HepG2 (cell line): ENCODE measurements around the gene SPTSSA. TPM values are rescaled to one million over a fixed set of nuclear protein-coding genes. Genes with fewer than 3 reads are reported as not detected.

ENCODE experiments used
- CEBPG ChIP-seq: IDR thresholded peaks from 2 replicates; pipeline ENCODE4 v1.6.1; 2016
- HMGA1 ChIP-seq: sonication (generic); formaldehyde crosslinking; conservative IDR thresholded peaks from 2 replicates; pipeline ENCODE4 v1.4.0; 2020; ENCODE audit warnings: missing genetic modification reagents
- NCOA2 ChIP-seq: sonication (generic); formaldehyde crosslinking; IDR thresholded peaks from 2 replicates; pipeline ENCODE4 v1.8.0; 2022; ENCODE audit warnings: inconsistent platforms
- NR2F6 ChIP-seq, 2 experiments: IDR thresholded peaks; 2 replicates each; pipeline ENCODE4 v1.6.1; 2016; ENCODE audit warnings: antibody characterized with exemption in 1 of 2, mild to moderate bottlenecking in 1 of 2
- SNAPC2 ChIP-seq: sonication (generic); formaldehyde crosslinking; IDR thresholded peaks from 2 replicates; pipeline ENCODE4 v1.8.1; 2022; ENCODE audit warnings: mild to moderate bottlenecking, missing genetic modification reagents
- ZNF124 ChIP-seq: sonication (generic); formaldehyde crosslinking; IDR thresholded peaks from 2 replicates; pipeline ENCODE4 v1.4.0; 2020; ENCODE audit warnings: missing genetic modification reagents
- ZNF652 ChIP-seq: IDR thresholded peaks from 2 replicates; pipeline ENCODE4 v1.6.1; 2016; ENCODE audit warnings: low read depth, borderline replicate concordance
- polyA plus RNA-seq, 8 experiments: library from polyadenylated mRNA; depleted of rRNA in 3 of 8; stranded (reverse) in 7 of 8; unstranded in 1 of 8; fragments of >200 nt; fragmentation: Illumina TruSeq in 4 of 8; extraction: Trizol in 4 of 8; gene quantifications; 2 replicates each; pipeline versions ENCODE4 v1.2.1 to v1.2.3, GENCODE V29; 2011 to 2016; ENCODE audit warnings: low read depth in 4 of 8, missing spikeins in 1 of 8, mixed read lengths in 1 of 8; ENCODE audit not compliant: insufficient read depth in 1 of 8
- total RNA-seq, 5 experiments: library from RNA; depleted of rRNA; stranded (reverse); fragments of >200 nt; fragmentation: Illumina TruSeq; extraction: Trizol; gene quantifications; 2 replicates each; pipeline ENCODE4 v1.2.3, GENCODE V29; 2016; ENCODE audit warnings: low read depth in 1 of 5
- TF ChIP-seq, protein P1 (sequence below), 2 experiments: fragments of 450-650 bp in 1 of 2; sonication (generic) in 1 of 2; formaldehyde crosslinking; IDR thresholded peaks; 2 replicates each; pipeline versions ENCODE4 v1.5.0 to v1.8.0; 2020 to 2022; ENCODE audit warnings: mild to moderate bottlenecking in 1 of 2, missing genetic modification reagents in 1 of 2
- TF ChIP-seq, protein P2 (sequence below), 2 experiments: sonication (generic) in 1 of 2; formaldehyde crosslinking in 1 of 2; IDR thresholded peaks; 2 replicates each; pipeline versions ENCODE4 v1.4.0 to v1.6.1; 2018 to 2020; ENCODE audit warnings: missing genetic modification reagents in 2 of 2, borderline replicate concordance in 1 of 2, low read depth in 1 of 2, mild to moderate bottlenecking in 1 of 2, missing biosample characterization in 1 of 2
- TF ChIP-seq, protein P3 (sequence below): sonication (generic); formaldehyde crosslinking; IDR thresholded peaks from 2 replicates; pipeline ENCODE4 v1.8.0; 2022; ENCODE audit warnings: mild to moderate bottlenecking, missing genetic modification reagents; ENCODE audit not compliant: insufficient replicate concordance
- TF ChIP-seq, protein P4 (sequence below): IDR thresholded peaks from 2 replicates; pipeline ENCODE4 v1.6.1; 2012; ENCODE audit warnings: low read depth, low read length, improper control_type of control experiment
- TF ChIP-seq, protein P5 (sequence below): IDR thresholded peaks from 2 replicates; pipeline ENCODE4 v1.6.1; 2018; ENCODE audit warnings: missing genetic modification reagents
- TF ChIP-seq, protein P6 (sequence below): sonication (generic); formaldehyde crosslinking; IDR thresholded peaks from 2 replicates; pipeline ENCODE4 v1.4.0; 2020; ENCODE audit warnings: missing genetic modification reagents

Gene SPTSSA
- total and polyA plus RNA-seq, 2 of the 13 experiments (the other 11 are each of a cell fraction or from before 2014, with no cell fraction given) = 19.1 to 86.1 TPM

DNA sequence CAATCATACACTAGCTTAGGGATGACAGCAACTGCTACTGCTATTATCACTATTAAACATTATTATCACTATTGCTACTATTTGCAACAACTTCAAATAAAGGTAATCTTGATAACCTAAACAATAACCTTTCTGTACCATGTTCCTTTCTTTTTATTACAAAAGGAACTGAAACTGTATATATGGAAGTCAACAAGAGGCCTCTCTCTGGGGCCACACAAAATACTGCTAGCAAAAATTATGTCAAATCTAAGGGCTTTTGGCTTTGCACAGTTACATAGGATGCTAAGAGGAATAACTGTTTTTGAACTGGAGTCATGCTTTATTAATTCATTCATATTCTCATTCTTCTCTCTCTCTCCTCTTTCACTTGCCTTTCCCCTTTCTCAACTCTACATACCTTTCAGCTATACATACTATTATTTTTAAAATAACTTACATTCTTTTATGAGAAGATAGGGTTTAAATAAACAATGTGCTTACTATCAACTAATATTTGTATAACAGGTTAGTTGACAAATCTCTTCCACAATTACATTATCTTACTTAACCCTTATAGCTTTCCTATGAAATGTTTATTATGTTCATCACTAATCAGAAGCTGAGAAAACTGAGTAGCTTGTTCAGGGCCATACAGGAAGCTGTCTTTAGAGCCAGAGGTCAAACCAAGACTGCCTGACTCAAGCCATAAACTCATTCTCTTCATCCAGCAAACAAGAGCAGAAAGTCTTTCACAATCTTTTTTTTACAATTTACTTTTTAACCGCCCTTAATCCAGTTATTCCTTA lies 25.7 kb downstream of the SPTSSA start (continued):
- TF ChIP-seq, protein P1, sequence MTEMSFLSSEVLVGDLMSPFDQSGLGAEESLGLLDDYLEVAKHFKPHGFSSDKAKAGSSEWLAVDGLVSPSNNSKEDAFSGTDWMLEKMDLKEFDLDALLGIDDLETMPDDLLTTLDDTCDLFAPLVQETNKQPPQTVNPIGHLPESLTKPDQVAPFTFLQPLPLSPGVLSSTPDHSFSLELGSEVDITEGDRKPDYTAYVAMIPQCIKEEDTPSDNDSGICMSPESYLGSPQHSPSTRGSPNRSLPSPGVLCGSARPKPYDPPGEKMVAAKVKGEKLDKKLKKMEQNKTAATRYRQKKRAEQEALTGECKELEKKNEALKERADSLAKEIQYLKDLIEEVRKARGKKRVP (CRISPR knock-in tag; IDR thresholded peaks at IDR 0.05) = 0 out of 4 replicates have a peak, but pooled peaks of 1 of the 2 experiments have one; percentile 30
- TF ChIP-seq NCOA2 (0 out of 2 replicates have a peak, but pooled peaks have one; percentile 4), NR2F6 (IDR thresholded peaks at IDR 0.05) (peak; percentile 25), NR2F6 (CRISPR knock-in tag; IDR thresholded peaks at IDR 0.05) (0 out of 2 replicates have a peak, but pooled peaks have one; percentile 24), ZNF652 (CRISPR knock-in tag) (peak; percentile 51; the same call in 1 of the 2 replicates), HMGA1 (no peak), CEBPG (CRISPR knock-in tag) (0 out of 2 replicates have a peak, but pooled peaks have one; percentile 2), ZNF124 (CRISPR knock-in tag) (no peak), SNAPC2 (CRISPR knock-in tag) (0 out of 2 replicates have a peak, but pooled peaks have one; percentile 44)
- TF ChIP-seq, protein P2, sequence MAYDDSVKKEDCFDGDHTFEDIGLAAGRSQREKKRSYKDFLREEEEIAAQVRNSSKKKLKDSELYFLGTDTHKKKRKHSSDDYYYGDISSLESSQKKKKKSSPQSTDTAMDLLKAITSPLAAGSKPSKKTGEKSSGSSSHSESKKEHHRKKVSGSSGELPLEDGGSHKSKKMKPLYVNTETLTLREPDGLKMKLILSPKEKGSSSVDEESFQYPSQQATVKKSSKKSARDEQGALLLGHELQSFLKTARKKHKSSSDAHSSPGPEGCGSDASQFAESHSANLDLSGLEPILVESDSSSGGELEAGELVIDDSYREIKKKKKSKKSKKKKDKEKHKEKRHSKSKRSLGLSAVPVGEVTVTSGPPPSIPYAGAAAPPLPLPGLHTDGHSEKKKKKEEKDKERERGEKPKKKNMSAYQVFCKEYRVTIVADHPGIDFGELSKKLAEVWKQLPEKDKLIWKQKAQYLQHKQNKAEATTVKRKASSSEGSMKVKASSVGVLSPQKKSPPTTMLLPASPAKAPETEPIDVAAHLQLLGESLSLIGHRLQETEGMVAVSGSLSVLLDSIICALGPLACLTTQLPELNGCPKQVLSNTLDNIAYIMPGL (CRISPR knock-in tag; IDR thresholded peaks at IDR 0.05; ENCODE audit: borderline replicate concordance in 1 of 2, low read depth in 1 of 2) = 0 out of 4 replicates have a peak, but pooled peaks of 1 of the 2 experiments have one; percentile 8
- TF ChIP-seq, protein P3, sequence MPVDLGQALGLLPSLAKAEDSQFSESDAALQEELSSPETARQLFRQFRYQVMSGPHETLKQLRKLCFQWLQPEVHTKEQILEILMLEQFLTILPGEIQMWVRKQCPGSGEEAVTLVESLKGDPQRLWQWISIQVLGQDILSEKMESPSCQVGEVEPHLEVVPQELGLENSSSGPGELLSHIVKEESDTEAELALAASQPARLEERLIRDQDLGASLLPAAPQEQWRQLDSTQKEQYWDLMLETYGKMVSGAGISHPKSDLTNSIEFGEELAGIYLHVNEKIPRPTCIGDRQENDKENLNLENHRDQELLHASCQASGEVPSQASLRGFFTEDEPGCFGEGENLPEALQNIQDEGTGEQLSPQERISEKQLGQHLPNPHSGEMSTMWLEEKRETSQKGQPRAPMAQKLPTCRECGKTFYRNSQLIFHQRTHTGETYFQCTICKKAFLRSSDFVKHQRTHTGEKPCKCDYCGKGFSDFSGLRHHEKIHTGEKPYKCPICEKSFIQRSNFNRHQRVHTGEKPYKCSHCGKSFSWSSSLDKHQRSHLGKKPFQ (CRISPR knock-in tag) = no peak
- TF ChIP-seq, protein P4, sequence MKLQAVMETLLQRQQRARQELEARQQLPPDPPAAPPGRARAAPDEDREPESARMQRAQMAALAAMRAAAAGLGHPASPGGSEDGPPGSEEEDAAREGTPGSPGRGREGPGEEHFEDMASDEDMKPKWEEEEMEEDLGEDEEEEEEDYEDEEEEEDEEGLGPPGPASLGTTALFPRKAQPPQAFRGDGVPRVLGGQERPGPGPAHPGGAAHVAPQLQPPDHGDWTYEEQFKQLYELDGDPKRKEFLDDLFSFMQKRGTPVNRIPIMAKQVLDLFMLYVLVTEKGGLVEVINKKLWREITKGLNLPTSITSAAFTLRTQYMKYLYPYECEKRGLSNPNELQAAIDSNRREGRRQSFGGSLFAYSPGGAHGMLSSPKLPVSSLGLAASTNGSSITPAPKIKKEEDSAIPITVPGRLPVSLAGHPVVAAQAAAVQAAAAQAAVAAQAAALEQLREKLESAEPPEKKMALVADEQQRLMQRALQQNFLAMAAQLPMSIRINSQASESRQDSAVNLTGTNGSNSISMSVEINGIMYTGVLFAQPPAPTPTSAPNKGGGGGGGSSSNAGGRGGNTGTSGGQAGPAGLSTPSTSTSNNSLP = 0 out of 2 replicates have a peak, but pooled peaks have one; percentile 35
- TF ChIP-seq, protein P5, sequence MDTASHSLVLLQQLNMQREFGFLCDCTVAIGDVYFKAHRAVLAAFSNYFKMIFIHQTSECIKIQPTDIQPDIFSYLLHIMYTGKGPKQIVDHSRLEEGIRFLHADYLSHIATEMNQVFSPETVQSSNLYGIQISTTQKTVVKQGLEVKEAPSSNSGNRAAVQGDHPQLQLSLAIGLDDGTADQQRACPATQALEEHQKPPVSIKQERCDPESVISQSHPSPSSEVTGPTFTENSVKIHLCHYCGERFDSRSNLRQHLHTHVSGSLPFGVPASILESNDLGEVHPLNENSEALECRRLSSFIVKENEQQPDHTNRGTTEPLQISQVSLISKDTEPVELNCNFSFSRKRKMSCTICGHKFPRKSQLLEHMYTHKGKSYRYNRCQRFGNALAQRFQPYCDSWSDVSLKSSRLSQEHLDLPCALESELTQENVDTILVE (CRISPR knock-in tag) = peak; percentile 14; the same call in 1 of the 2 replicates
- TF ChIP-seq, protein P6, sequence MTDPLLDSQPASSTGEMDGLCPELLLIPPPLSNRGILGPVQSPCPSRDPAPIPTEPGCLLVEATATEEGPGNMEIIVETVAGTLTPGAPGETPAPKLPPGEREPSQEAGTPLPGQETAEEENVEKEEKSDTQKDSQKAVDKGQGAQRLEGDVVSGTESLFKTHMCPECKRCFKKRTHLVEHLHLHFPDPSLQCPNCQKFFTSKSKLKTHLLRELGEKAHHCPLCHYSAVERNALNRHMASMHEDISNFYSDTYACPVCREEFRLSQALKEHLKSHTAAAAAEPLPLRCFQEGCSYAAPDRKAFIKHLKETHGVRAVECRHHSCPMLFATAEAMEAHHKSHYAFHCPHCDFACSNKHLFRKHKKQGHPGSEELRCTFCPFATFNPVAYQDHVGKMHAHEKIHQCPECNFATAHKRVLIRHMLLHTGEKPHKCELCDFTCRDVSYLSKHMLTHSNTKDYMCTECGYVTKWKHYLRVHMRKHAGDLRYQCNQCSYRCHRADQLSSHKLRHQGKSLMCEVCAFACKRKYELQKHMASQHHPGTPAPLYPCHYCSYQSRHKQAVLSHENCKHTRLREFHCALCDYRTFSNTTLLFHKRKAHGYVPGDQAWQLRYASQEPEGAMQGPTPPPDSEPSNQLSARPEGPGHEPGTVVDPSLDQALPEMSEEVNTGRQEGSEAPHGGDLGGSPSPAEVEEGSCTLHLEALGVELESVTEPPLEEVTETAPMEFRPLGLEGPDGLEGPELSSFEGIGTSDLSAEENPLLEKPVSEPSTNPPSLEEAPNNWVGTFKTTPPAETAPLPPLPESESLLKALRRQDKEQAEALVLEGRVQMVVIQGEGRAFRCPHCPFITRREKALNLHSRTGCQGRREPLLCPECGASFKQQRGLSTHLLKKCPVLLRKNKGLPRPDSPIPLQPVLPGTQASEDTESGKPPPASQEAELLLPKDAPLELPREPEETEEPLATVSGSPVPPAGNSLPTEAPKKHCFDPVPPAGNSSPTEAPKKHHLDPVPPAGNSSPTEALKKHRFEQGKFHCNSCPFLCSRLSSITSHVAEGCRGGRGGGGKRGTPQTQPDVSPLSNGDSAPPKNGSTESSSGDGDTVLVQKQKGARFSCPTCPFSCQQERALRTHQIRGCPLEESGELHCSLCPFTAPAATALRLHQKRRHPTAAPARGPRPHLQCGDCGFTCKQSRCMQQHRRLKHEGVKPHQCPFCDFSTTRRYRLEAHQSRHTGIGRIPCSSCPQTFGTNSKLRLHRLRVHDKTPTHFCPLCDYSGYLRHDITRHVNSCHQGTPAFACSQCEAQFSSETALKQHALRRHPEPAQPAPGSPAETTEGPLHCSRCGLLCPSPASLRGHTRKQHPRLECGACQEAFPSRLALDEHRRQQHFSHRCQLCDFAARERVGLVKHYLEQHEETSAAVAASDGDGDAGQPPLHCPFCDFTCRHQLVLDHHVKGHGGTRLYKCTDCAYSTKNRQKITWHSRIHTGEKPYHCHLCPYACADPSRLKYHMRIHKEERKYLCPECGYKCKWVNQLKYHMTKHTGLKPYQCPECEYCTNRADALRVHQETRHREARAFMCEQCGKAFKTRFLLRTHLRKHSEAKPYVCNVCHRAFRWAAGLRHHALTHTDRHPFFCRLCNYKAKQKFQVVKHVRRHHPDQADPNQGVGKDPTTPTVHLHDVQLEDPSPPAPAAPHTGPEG = no peak
